CD4-positive, alpha-beta T cell treated with Interleukin-17A for 4 hours (primary cell): Measurements from ENCODE around the gene SLC25A11.
A peak's percentile ranks its signal among the peaks of the same experiment; 100 is the strongest.

Source experiments
- DNase-seq: peaks from one replicate; pipeline ENCODE4 v3.0.0-alpha.2; 2020; ENCODE audit warnings: mixed read lengths

The SLC25A11 gene, protein sequence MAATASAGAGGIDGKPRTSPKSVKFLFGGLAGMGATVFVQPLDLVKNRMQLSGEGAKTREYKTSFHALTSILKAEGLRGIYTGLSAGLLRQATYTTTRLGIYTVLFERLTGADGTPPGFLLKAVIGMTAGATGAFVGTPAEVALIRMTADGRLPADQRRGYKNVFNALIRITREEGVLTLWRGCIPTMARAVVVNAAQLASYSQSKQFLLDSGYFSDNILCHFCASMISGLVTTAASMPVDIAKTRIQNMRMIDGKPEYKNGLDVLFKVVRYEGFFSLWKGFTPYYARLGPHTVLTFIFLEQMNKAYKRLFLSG

DNA sequence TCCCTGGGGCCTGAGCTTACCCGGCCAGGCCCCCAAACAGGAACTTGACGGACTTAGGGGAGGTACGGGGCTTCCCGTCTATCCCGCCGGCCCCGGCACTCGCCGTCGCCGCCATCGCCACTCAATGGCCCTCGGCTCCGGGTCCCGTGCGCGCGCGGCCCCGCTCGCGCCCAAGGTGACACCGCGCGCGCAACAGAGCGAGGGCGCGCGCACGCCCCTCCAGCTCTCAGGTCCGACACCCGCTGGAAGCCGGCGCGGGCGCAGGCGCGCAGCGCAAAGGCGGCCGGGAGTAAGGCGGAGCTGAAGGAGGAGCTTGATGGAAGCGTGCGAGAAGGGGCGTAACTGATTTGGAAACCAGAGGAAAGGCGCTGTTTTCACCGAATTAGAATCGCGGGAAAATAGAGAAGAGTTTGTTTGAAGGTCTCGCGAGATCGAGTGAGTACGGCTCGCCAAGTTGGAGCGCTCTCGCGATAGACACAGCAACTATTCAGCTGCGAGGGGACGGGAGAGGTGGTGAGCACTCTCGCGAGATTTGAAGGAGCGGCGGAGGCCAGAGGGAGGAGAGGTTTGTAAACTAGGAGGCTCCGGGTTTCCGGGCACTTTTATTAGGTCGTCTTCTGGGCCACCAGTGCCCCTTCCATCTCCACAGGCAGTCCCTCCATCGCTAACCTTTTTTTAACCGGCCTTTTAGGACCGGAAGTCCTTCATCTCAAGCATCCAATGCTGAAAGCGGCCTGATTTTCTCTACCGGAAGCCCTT is at the start of gene SLC25A11, which contains the start of gene RNF167:
Gene SLC25A11 (minus strand): TSS at position 251 of the 759 bp plus-strand sequence. CDS start 136 bp downstream, at position 115.
Gene RNF167 (plus strand): TSS at position 473 of the 759 bp plus-strand sequence. CDS start 642 bp downstream, outside the sequence.
- DNase-seq: peak; percentile 95

DNA sequence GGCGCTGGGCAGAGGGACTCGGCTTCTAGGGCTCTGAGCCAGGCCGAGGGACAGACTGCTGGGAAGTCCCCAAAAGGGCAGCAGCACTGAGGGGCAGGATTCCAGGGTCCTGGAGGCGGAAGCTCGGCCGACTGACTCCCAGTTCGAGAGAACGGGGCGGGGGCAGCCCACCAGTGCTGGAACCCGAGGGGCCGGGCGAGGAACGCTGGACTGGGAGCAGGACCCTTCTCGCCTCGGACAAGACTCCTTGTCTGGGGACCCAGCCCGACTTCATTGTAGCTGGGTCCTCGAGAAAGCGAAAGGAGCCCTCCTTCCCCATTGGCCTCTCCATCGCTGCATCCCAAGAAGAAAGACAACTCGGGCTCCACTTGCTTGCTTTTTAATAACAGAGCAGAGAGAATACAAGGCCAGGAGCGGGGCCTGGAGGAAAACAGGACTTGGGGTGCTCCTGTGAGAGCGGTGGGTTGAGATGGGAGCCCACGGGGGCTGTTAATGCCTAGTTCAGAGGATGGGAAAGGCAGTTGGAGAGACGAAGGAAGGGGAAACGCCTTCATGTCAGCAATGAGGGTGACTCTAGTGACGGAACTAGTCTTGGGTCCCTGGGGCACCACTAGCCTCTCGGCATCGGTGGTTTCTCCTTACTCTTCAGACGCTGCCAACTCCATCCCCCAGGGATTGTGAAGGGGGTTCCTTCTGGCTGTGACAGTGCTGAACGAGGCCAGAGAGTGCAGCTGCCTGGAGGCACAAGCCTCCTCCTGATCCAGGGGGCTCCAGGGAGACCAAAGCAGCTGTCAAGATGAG is 48.1 kb upstream of the SLC25A11 start:
- peak; percentile 13 for DNase-seq

DNA sequence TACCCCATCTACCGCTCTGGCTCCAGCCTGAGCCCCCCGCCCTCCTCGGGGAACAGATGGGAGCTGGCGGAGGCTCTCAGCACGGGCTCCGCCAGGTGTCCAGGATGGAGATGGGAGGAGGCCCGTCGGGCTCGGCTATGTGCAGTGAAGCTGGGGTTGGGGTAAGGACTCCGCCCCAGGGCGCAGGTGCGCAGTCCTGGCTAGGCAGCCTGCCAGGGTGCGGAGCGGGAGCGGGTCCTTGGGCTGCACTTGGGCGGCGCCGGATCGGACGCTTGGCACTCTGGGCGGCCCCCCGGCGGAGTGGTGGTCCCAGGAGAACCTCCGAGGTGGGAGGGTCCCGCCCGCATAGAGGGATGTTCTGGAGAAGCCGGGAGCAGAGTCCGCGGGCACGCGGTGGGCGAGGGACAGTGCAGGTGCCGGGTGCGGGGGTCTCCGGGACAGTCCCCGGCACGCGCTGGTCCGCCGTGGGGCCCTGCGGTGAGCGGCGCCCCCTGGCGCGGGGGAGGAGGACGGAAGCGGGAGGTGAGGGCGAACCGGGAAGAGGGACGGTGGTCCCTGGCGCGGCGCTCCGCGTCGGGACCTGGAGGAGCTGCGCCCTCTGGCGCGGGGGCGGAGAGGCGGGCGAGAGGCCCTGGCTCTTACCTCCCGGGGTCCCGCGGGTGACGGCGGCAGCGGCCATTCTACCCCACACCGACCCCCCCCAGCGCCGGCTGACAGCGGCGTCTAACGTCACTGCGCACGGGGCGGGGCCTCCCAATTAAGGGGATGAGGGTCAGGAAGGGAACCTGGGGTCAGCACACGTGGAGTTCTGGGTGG is 47.3 kb upstream of the SLC25A11 start, which contains the start of gene CAMTA2:
Gene CAMTA2 (minus strand): TSS at position 725 of the 816 bp plus-strand sequence. CDS start 1,453 bp downstream, outside the sequence.
- peak; percentile 92 for DNase-seq

DNA sequence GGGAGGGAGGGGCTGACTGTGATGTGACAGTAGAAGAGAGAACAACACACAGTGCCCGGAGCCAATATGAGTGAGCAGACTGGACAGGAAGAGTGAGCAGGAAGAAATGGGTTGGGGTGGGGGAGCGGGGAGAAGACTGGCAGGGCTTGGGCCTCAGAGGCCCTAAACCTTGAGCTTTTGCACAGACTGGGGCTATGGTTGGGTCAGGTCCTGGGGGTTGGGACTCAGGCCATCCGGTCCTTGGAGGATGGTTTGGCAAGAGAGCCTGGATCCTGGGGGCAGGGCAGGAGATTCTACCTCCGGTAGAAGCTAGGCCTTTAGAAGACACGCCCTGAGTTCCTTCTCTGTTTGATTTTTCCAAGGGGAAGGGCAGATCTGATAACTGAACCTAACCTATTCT is 46.6 kb upstream of the SLC25A11 start:
- no peak for DNase-seq

DNA sequence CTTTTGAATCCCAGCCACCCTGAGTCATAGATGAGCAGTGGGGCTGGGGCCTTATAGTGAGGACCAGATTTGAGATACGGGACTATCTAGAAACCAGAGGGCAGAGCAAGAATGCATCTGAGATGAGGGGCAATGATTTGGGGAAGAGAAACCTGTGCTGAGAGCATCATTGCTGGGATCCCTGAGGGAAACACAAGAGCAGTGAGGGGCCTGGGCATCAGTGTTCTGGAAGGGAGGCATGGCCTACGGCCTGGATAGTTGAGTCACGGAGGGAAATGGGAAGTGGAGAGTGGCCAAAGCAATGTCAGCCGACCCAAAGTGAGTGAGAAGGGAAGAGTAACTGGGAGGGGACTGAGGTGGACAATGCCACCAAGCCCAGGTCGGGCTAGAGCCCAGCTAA is 42.5 kb upstream of the SLC25A11 start:
- no peak for DNase-seq

DNA sequence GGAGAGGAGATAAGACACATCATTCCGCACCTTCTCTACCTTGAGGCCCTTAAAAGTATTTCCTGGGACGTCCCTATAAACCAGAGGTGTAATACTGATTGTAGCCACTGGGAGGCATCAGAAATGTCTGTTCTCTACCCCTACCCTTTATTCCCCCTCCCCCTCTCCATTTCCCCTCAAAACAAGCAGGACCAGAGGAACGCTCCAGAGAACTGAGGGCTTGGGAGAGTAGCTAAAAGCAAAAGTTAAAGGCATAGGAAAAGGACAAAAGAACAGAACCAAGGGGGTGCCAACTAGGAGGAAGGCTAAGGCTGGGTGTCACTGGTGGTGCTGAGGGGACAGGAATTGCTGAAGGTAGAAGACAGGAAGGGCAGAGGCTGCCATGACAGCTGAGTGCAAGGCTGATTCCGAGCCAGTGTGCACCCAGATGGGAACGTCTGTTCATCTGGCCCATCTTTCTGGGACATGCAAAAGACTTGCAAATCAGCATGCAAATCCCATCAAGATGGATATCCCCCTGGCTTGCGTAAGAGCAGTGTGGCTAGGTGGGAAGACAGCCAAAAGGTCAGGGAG is 40.9 kb upstream of the SLC25A11 start:
- DNase-seq: peak; percentile 69

DNA sequence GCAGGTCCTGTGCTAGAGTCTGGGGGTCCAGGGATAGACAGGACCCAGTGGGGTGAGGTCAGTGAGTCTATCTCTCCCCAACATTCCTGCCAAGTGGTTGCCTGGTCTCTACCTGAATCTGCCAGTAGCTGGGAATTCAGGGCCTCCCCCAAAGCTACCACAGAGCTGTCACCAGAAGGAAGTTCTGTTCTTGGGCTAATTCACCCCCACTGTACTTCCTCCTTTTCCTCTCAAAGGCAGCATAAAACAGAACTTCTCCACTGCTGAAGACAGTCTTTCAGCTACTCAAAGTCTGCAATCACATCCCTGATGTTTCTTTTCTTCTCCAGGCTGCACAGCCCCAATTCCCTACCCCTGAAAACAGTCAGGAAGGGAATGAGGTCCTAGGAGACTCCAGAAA is 38.9 kb upstream of the SLC25A11 start:
- no peak for DNase-seq

DNA sequence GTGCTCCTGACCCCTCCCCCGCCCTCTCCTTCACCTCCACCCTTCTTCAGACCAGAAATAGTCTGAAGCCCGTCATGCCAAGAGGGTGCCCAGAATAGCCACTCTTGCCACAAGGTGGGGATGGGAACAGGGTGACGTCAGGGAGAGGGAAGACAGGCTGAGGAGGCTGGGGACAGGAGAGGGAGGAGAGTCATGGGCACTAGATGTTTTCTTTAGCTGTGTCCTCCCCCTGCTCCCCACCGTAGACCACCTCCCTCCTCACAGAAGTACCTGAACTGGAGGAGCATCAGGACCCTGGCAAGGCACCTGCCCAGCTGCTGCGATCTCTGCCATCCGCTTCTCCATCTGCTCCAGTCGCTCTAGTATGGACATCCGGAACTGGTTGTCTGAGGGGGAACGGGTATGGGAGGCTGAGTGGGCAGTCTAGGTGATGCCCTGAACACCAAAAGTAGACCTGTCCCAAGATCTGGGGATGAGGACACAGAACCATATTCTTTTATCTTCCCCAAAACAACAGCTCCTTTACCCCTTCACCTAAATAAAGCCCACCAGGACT is 34.3 kb upstream of the SLC25A11 start:
- DNase-seq: no peak

DNA sequence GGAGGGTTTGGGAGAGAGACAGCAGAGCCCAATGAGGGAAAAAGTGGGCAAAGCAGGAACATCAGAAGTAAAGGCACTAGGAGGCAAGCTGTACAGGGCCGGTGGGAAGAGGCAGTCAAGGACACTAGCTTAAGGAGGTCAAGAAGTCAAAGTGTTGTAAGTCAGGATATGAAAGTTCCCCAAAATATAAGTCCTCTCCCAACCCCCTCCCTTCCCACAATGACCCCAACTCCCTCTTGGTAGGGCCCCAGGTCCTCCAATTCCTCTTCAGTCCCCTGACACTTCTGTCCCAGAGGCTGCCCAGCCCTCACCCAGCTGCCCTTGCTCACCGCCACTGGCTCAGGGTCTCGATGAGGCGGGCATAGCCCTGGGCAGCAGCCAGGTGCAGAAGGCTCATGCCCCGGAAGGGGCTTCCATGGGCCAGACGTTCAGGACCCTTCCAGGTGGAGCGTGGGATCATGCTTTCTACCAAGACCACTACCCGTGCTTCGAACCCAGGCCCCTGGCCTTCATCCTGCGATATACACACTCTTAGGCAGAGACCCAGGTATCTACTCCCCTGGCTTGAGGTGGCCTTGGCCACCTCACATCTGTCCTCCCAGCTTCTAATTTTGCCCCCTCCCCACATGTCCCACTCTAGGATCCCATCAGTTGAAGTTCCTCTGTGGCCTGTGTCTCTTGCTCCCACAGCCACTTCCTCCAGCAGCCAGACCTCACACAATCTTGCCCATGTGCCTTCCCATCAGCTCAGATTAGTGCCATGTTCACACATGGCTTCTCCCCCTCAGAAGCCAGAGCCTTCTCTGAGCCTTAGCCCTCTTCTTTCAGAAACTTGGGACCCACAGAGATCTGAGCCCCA is 33.6 kb upstream of the SLC25A11 start:
- DNase-seq: no peak

DNA sequence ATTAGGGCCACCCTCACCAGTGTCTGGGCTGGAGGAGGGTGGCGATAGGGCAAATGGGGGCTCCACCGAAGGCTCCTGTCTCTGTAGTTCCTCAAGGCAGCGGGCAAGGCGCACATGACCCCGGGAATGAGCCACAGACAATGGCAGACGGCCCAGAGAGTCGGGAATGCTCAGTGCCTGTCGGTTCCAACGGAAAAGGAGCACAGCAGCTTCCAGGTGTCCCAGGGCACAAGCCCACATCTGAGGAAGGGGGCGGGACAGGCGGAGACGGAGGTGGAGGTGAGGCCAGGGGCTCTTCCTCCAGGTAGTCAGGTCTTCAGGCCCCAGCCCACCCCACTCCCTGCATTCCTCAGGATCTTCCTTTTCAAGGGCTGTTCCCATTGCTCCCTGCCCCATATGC is 32.9 kb upstream of the SLC25A11 start:
- DNase-seq: no peak

DNA sequence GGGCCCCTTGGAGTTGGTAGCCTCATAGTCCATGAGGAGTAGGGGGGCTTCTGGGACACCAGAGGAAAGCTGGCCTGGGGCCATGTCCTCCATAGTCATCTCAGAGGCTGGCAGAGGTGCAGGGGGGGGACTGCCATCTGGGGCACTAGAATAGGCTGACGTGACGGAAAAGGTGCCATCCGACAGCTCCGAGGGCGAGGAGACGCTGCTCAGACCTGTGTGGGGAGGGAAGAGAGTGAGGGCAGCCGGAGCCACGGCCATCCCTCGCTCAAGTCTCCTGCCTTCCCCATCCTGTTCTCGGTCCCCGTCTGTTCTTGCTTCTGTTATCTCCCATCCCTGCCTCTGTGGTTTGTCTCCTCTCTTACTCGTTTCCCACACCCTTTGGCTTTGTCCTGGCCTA is 32.5 kb upstream of the SLC25A11 start:
- DNase-seq: no peak

DNA sequence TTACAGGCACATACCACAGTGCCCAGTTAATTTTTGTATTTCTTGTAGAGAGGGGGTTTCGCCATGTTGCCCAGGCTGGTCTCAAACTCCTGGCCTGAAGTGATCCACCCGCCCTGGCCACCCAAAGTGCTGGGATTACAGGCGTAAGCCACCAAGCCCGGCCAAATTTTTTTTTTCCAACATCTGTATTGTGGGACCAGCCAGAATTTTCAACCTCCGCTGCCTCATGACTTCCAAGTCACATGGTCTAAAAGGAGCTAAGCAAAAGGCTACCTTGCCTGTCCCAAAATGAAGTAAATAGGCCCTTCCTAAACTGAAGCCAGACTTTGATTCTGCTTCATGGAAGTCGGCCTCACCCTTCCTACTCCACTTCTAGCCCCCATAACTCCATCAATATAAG is 32.0 kb upstream of the SLC25A11 start:
- DNase-seq: no peak

DNA sequence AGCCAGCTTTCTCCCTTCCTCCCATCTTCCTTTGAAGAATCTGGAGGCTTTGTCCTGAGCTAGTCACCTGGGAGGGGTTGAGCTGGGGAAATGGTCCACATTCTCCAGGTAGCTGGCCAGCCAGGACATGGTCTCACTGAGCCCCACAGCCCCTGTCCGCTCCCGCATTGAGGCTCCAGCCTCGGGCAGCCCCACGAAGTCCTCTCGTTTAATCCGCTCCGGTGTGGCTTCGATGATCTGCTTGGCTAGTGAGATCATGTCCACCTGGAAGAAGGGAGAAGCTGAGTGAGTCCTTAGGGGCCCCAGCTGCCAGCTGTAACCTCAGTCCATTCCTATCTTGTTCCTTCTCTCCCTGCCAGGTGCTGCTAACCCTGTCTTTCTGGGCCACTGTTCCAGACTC is 30.4 kb upstream of the SLC25A11 start:
- DNase-seq: no peak

DNA sequence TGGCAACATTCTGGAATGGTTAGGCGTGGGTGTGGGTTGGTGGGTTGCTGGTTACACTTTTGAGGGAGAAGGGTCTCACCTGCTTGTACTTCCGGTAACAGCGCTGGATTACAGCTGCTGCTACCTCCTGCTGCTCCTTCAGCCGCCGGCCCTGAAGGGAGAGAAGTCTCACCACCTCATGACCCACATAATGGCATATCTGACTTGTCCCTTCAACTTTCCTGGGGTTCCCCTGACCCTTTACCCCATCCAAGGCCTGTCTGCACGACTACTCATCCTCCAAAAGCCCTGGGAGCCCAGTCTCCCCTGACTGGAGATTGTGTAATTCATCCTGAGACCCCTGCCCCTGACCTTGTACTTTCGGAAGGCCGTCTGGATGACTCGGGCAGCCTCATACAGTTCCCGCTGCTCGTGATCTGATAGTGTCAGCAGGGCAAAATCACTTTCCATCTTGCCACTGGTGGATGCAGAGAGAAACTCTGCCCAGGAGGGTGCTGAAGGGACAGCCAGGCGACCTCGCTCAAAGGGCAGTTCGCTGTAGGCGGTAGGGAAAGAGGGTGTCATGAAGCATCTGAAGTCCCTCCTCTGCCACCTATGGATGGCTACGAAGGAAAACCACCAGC is 29.8 kb upstream of the SLC25A11 start:
- no peak for DNase-seq

DNA sequence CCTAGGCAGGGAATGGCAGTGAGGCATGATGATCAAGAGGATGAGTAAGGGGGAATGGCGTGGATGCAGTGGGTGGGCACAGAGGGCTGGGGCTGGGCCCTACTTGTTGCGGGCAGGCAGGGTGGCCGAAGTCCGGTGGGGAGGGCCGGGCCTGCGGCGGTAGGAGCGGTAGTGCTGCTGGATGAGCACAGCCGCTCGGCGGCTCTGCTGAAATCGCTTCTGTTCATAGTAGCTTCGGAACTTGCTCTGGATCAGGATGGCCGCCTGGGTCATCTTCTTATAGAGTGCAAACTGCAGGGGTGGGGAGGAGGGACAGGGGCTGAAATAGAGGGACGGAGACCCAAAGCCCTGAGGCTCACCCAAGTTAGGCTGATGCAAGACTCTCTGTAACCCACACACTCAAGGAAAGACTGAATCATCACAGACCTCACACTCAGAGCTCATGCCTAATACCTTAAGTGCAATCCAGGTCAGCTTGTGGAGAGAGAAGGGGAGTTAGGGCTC is 29.3 kb upstream of the SLC25A11 start:
- DNase-seq: no peak

DNA sequence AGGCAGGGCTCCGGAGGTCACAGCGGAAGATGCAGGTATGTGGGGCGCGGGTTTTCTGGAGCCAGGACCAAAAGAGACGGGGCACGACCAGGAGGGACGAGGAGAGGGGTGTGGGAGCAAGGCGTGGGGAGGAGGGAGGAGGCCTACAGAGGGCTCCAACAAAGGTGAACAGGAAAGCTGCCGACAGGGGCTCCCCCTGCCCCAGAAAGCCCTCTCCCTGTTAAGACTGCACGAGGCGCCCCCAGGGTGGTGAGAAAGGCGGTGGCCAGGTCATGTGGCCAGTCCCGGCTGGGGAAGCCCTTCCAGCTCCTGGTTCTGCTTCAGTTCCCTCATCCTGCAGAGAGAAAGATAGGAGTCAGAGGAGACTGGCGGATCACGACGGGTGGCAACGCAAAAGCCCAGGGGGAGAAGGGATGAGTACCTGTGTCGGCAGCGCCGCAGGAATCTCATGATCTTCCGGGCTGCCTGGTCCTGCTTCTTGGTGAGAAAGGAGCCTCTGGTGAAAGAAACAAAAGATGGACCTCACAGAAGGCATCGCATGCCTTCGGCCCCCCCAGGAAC is 28.7 kb upstream of the SLC25A11 start:
- DNase-seq: no peak

DNA sequence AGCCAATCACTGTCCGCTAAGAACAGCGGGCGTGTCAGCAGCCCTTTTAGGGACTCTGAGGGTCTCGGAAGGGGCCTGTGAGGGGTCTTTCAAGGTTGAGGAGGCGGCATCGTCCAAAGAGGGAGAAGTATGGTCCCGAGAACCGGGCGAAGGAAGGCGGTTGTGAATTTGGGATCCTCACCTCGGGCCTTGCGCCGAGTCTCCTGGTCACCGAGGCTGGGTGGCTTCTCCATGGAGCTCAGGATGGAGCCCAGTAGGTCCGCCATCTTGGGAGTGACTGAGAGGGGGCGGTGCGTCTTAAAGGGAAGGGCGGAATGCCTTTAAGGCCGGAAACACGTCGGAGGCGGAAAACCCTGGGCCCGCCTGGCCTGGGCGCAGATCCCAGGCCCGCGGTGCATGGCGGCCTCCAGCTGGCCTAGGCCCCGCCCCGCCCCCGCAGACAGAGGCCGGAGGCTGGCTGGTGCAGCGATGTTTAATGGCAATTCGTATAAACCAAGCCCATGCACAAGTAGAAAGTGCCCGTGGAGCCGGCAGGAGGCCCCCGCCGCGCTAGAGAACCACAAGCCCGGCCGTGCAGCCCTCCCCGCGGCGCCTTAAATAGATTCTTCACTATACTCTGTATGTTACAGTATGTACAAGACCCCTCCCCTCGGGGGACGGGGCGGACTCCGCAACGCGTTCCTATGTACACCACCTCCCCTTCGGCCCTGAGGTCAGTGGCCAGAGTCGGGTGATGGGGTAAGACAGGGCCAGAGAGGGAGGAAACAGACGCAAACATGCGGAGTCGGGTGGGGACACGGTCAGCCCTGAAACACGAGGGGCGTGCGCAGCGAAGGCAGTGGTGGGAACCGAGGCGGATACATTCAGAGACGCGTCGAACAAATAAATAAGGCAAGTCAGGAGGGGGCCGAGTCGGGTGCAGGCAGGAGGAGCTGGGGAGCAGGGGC is 28.0 kb upstream of the SLC25A11 start, which contains the start of gene SPAG7:
Gene SPAG7 (minus strand): TSS at position 279 of the 947 bp plus-strand sequence. CDS start 13 bp downstream, at position 266.
- peak; percentile 94 for DNase-seq
